ENCODE measurements around the gene TRAPPC14. TPM values are rescaled to one million over a fixed set of nuclear protein-coding genes. Genes with fewer than 3 reads are reported as not detected.
"Not testable (repeated sequence)": the region's sequence is repeated elsewhere in the genome, so short reads cannot be mapped to it uniquely, and the experiment has no call there.

The TRAPPC14 gene, protein sequence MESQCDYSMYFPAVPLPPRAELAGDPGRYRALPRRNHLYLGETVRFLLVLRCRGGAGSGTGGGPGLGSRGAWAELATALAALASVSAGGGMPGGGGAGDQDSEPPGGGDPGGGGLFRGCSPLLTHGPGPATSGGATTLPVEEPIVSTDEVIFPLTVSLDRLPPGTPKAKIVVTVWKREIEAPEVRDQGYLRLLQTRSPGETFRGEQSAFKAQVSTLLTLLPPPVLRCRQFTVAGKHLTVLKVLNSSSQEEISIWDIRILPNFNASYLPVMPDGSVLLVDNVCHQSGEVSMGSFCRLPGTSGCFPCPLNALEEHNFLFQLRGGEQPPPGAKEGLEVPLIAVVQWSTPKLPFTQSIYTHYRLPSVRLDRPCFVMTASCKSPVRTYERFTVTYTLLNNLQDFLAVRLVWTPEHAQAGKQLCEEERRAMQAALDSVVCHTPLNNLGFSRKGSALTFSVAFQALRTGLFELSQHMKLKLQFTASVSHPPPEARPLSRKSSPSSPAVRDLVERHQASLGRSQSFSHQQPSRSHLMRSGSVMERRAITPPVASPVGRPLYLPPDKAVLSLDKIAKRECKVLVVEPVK
- 10 to 100 TPM; 52.0 to 58.4 TPM for total RNA-seq

DNA sequence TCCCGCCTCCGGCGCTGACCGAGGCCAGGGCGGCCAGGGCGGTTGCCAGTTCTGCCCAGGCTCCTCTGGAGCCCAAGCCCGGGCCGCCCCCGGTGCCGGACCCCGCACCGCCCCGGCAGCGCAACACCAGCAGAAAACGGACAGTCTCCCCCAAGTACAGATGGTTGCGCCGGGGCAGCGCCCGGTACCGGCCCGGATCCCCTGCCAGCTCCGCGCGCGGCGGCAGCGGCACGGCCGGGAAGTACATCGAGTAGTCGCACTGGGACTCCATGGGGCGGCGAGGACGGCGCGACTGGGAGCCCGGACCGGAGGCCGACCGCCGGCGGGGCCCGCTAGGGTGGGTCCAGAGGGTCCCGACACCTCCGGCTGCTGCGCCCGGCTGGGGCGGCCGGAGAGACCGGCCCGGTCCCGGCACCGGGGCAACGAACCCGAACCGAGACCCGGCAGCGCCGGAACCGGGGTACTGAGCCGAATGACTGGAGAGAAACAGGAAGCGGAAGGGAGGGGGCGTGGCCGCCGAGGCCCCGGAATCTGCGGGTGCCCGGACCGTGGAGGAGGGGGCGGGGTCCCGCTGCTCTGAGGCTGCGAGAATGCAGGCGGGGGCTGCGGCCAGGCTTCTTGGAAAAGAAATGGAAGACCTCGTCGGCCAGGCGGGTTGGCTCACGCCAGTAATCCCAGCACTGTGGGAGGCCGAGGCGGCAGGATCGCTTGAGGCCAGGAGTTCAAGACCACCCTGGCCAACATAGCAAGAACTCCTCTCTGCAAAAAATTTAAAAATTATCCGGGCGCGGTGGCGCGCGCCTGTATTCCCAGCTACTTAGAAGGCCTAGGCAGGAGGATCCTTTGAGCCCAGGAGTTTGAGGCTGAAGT is at the start of gene TRAPPC14:
TSS of gene TRAPPC14 (minus strand) at position 495 of the 870 bp plus-strand sequence. CDS start at position 271, 224 bp downstream.
- Mint-ChIP-seq H3K27ac (peak within 1 kb of the TSS; percentile 86), H3K4me3 (peak within 1 kb of the TSS; percentile 83), H3K4me1 (peaks cover 40% of the 10 kb centered on the region), H3K27me3 (no peaks in the 10 kb centered on the region), H3K36me3 (peaks cover 13% of the 10 kb centered on the region), H3K9me3 (no peaks in the 10 kb centered on the region)
- peak; percentile 80 for ATAC-seq (ENCODE audit: low read depth)
- POLR2A ChIA-PET, result interaction anchor here (0.5 to 4.4 kb wide), 8 partner anchors 9 to 270 kb away, joined by 3 to 48 read pairs (median 6); partner anchors contain the start of genes GAL3ST4, GPC2, LAMTOR4 and MEPCE
- DNase-seq, result peak; percentile 93

DNA sequence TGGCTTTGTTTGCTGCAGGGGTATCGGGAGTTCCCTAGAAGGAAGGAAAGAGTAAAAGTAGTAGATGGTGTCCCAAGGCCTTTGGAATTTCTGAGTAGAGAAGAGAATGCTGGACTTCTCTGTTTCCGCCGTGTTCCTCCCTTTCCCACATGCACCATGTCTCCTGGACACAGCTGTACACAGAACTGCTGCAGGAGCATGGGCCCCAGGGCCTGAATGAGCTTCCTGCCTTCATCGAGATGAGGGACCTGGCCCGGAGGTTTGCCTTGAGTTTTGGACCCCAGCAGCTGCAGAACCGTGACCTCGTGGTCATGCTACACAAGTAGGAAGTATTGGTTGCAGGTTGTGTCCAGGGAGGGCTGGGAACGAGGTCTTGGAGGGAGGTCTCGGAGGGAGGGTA is 45.9 kb upstream of the TRAPPC14 start:
- H3K9me3 Mint-ChIP-seq, result no peaks in the 10 kb centered on the region
- H3K4me3 Mint-ChIP-seq, result no peak overlapping the region
- ATAC-seq (ENCODE audit: low read depth) (no peak), DNase-seq (no peak)
- H3K27me3 Mint-ChIP-seq, result no peaks in the 10 kb centered on the region
- H3K4me1 Mint-ChIP-seq, result peaks cover 14% of the 10 kb centered on the region
- peaks cover 17% of the 10 kb centered on the region for H3K36me3 Mint-ChIP-seq
- POLR2A ChIA-PET, result interaction anchor here (1.0 kb wide), 1 partner anchor 25 kb away, joined by 3 read pairs; no protein-coding TSS in a partner anchor
- H3K27ac Mint-ChIP-seq, result no peak overlapping the region

DNA sequence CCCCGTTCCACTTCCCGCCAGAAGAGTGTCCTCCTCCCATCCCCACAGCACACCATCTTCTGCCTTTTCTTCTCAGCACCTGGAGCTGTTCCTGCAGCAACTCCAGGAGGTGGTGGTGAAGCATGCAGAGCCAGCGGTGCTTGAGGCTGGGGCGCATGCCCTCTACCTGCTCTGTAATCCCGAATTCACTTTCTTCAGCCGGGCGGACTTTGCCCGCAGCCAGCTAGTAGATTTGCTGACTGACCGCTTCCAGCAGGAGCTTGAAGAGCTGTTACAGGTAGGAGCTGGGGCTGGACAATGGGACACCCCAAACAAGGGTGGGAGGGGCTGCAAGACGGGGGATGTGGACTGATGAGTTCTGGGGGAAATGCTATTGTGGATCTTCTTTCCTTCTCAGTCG is 42.2 kb upstream of the TRAPPC14 start:
- Mint-ChIP-seq H3K4me3 (no peak overlapping the region), H3K36me3 (peaks cover 18% of the 10 kb centered on the region), H3K27me3 (no peaks in the 10 kb centered on the region), H3K9me3 (no peaks in the 10 kb centered on the region), H3K4me1 (peaks cover 3% of the 10 kb centered on the region), H3K27ac (no peak overlapping the region)
- DNase-seq, result no peak
- no peak for ATAC-seq (ENCODE audit: low read depth)
- POLR2A ChIA-PET, result interaction anchor here (0.5 to 1.0 kb wide), 3 partner anchors 18 to 228 kb away, joined by 3 read pairs; partner anchors contain the start of gene ZCWPW1

- Mint-ChIP-seq H3K36me3 (peaks cover 21% of the 10 kb centered on the region), H3K9me3 (no peaks in the 10 kb centered on the region), H3K4me1 (peaks cover 3% of the 10 kb centered on the region), H3K27me3 (no peaks in the 10 kb centered on the region), H3K4me3 (no peak overlapping the region), H3K27ac (no peak overlapping the region)
- no peak for DNase-seq
- POLR2A ChIA-PET, result no interaction called here
- no peak for ATAC-seq (ENCODE audit: low read depth)
Measured at GRCh38 chr7:100198266-100198665, 39.7 kb upstream of the TRAPPC14 start.

- H3K4me3 Mint-ChIP-seq; H3K27me3 Mint-ChIP-seq; ATAC-seq (ENCODE audit: low read depth); DNase-seq; POLR2A ChIA-PET; H3K9me3 Mint-ChIP-seq: not testable (repeated sequence)
- Mint-ChIP-seq H3K36me3 (peaks cover 21% of the 10 kb centered on the region), H3K27ac (peak overlapping the region; percentile 42), H3K4me1 (peaks cover 14% of the 10 kb centered on the region)
Measured at GRCh38 chr7:100195901-100196322, 37.4 kb upstream of the TRAPPC14 start.

DNA sequence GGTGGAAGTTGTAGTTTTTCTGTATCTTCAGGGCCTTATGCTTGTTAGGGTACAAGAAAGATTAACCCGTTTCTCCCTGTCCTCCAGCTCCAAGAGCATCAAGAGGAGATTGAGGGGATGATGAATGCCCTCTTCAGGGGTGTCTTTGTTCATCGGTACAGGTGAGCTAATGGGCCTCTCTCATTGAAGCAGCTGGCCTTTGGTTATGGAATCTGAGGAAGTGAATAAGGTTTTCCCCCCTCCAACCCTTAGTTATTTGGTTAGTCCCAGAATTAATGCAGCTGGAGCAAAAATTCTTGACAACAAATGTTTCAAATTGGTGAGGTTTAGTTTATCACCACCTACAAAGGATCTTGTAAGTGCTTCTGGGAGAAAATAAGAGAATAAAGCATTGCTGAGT is 36.7 kb upstream of the TRAPPC14 start:
- Mint-ChIP-seq H3K27ac (peak overlapping the region; percentile 23), H3K4me1 (peaks cover 18% of the 10 kb centered on the region), H3K36me3 (peaks cover 21% of the 10 kb centered on the region), H3K27me3 (no peaks in the 10 kb centered on the region), H3K9me3 (no peaks in the 10 kb centered on the region), H3K4me3 (no peak overlapping the region)
- ATAC-seq (ENCODE audit: low read depth) (no peak), DNase-seq (no peak)
- POLR2A ChIA-PET, result no interaction called here

- no peaks in the 10 kb centered on the region for H3K27me3 Mint-ChIP-seq
- peaks cover 22% of the 10 kb centered on the region for H3K36me3 Mint-ChIP-seq
- H3K4me3 Mint-ChIP-seq, result no peak overlapping the region
- ATAC-seq (ENCODE audit: low read depth), result no peak
- no peak for DNase-seq
- no peaks in the 10 kb centered on the region for H3K9me3 Mint-ChIP-seq
- H3K27ac Mint-ChIP-seq, result no peak overlapping the region
- POLR2A ChIA-PET, result interaction anchor here (1.1 to 1.6 kb wide), 3 partner anchors 9 to 160 kb away, joined by 3 to 4 read pairs (median 3); no protein-coding TSS in a partner anchor
- peaks cover 25% of the 10 kb centered on the region for H3K4me1 Mint-ChIP-seq
Measured at GRCh38 chr7:100192969-100193368, 34.4 kb upstream of the TRAPPC14 start.

GRCh38 chr7:100192281-100192862 is 33.8 kb upstream of the TRAPPC14 start:
- POLR2A ChIA-PET, result interaction anchor here (1.1 kb wide), 1 partner anchor 161 kb away, joined by 3 read pairs; no protein-coding TSS in a partner anchor
- peaks cover 19% of the 10 kb centered on the region for H3K36me3 Mint-ChIP-seq
- peaks cover 25% of the 10 kb centered on the region for H3K4me1 Mint-ChIP-seq
- not testable (repeated sequence) for ATAC-seq (ENCODE audit: low read depth); H3K27me3 Mint-ChIP-seq; H3K9me3 Mint-ChIP-seq; DNase-seq; H3K4me3 Mint-ChIP-seq
- H3K27ac Mint-ChIP-seq, result peak overlapping the region; percentile 52

DNA sequence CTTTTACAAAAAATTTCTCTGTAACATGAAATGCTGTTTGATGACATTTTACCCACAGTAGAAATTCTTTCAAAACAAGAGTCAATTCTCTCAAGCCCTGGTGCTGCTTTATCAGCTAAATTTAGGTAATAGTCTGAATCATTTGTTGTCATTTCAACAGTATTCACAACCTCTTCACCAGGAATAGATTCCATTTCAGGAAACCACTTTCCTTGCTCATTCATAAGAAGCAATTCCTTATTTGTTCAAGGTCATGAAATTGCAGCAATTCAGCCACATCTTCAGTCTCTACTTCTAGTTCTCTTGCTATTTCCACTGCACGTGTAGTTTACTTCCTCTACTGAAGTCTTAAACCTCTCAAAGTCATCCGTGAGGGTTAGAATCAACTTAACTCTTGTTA is 33.3 kb upstream of the TRAPPC14 start:
- POLR2A ChIA-PET, result interaction anchor here (1.1 kb wide), 1 partner anchor 161 kb away, joined by 3 read pairs; no protein-coding TSS in a partner anchor
- Mint-ChIP-seq H3K9me3 (no peaks in the 10 kb centered on the region), H3K27me3 (no peaks in the 10 kb centered on the region), H3K4me3 (no peak overlapping the region), H3K36me3 (peaks cover 16% of the 10 kb centered on the region), H3K4me1 (peaks cover 25% of the 10 kb centered on the region), H3K27ac (peak overlapping the region; percentile 52)
- ATAC-seq (ENCODE audit: low read depth) (no peak), DNase-seq (no peak)

- Mint-ChIP-seq H3K27ac (peak overlapping the region; percentile 71), H3K27me3 (no peaks in the 10 kb centered on the region), H3K4me3 (no peak overlapping the region), H3K4me1 (peaks cover 24% of the 10 kb centered on the region), H3K9me3 (no peaks in the 10 kb centered on the region), H3K36me3 (peaks cover 15% of the 10 kb centered on the region)
- DNase-seq (no peak), ATAC-seq (ENCODE audit: low read depth) (peak; percentile 90)
- POLR2A ChIA-PET, result interaction anchor here (0.5 to 1.4 kb wide), 9 partner anchors 10 to 58 kb away, joined by 3 to 8 read pairs (median 4); partner anchors contain the start of genes LAMTOR4 and TRAPPC14
Measured at GRCh38 chr7:100190048-100190711, 31.7 kb upstream of the TRAPPC14 start.

DNA sequence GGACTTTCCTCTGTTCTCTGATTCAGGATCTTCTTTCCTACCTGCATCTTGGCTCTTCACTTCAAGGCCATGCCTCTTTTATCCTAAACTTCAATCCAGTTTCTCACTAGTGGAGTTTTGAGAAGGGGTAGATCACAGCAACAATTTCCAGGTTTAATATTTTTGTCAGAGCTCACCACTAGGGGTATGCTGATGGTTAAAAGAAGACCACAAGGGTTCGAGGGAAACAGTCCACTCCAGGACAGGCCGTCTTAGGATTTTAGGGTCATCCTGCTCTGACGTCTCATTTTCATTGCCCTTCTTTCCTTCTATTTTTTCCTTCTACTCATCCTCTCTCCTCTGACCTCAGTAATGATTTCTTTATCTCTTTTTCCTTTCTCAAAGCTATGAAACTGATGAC is 30.5 kb upstream of the TRAPPC14 start:
- H3K27ac Mint-ChIP-seq, result peak overlapping the region; percentile 62
- no peak for ATAC-seq (ENCODE audit: low read depth)
- no peaks in the 10 kb centered on the region for H3K27me3 Mint-ChIP-seq
- POLR2A ChIA-PET, result no interaction called here
- DNase-seq, result no peak
- no peak overlapping the region for H3K4me3 Mint-ChIP-seq
- peaks cover 24% of the 10 kb centered on the region for H3K4me1 Mint-ChIP-seq
- no peaks in the 10 kb centered on the region for H3K9me3 Mint-ChIP-seq
- H3K36me3 Mint-ChIP-seq, result peaks cover 13% of the 10 kb centered on the region

DNA sequence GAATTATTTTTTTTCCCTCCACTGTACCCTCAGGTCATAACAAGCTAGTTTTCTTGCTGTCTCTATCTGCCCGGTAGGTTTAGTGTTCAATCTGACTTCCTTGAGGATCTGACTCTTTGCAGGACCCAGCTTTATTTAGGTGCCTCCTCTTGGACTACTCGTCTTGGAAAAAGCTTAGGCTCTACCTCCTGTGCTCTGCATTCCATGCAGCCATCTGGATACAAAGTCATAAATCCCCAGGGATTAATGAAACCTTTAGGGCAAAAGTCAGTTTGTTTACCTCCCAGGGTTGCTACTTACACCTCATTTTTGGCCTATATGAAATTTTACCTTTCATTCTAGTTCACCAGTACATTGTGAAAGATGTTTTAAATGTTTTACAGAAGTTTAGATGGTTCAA is 27.2 kb upstream of the TRAPPC14 start:
- POLR2A ChIA-PET, result no interaction called here
- Mint-ChIP-seq H3K27ac (no peak overlapping the region), H3K9me3 (no peaks in the 10 kb centered on the region), H3K27me3 (no peaks in the 10 kb centered on the region), H3K4me3 (no peak overlapping the region), H3K4me1 (peaks cover 35% of the 10 kb centered on the region), H3K36me3 (peaks cover 3% of the 10 kb centered on the region)
- DNase-seq, result no peak
- no peak for ATAC-seq (ENCODE audit: low read depth)

Measured in activated naive CD8-positive, alpha-beta T cell treated with anti-CD3 and anti-CD28 coated beads, Interleukin-2, amount 10 ng/mL, durations not matched to agents 7 days and 5 days (primary cell).